Stimulated activated naive CD4-positive, alpha-beta T cell treated with Interleukin-2 at 50 U/mL for 16 hours (primary cell): Measurements from ENCODE around the gene SESN1.

Source experiments
- DNase-seq: peaks from one replicate; lab custom pipeline; 2025; lab: John Stamatoyannopoulos, UW

Gene SESN1

DNA sequence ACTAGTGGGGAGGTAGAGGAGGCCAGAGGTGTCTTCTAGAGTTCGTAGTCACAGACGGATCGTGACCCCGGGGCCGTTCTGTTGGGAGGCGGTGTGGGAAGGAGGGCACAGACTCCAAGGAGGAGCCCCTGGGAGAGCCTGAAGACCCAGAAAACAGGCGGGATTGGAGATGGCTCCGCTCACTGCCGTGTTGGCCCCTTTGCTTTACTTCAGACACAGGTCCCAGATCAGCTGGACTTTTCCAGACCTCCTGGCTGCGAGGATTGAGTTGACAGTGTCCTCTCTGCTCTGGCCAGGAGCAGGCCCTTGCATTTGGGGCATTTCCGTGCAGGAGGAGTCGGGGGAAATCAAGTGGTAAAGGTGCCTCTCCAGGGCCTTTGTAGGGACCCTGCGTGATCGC lies 133.6 kb downstream of the SESN1 start:
- DNase-seq, result no peak

DNA sequence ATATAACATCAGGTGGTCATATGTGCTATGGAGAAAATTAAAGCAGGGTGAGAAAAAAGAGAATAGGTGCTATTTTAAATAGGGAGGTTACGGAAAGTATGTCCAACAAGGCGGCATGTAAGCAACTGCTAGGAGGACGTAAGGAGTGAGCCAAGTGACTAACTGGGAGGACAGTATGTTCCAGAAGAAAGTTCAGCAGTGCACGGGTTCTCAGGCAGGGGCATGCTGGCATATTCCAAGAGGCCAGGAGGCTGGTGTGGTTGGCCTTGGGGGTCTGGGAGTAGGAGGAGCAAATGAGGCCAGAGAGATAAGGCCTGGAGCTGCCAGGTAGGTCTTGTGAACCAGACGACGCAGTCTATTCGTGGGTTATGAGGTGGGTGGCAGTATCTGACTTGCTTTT lies 134.0 kb downstream of the SESN1 start:
- DNase-seq, result no peak

DNA sequence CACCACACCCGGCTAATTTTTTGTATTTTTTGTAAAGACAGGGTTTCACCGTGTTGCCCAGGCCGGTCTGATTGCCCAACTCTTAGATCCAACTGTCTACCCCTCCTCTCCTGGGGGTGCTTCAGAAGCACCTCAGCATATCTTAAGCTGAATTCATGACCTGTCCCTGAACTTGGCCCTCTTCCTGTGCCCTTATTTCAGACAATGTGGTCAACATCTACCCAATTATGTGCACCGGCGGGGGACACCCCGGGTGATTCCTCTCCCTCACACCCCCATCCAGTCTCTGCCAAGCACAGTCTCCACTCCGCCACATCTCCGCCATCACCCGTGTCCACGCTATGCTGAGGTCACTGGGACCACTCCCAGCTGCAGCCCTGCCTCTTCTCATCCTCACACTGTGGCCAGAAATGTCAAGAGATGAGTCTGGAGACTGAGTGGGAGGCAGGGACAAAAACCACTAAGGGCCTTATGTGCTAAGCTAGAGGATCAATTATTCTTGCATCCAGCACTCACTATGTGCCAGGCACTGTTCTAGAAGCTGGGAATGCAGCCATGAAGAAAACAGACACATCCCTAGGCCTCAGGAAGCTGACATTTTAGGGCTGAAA lies 134.6 kb downstream of the SESN1 start:
- DNase-seq, result no peak

DNA sequence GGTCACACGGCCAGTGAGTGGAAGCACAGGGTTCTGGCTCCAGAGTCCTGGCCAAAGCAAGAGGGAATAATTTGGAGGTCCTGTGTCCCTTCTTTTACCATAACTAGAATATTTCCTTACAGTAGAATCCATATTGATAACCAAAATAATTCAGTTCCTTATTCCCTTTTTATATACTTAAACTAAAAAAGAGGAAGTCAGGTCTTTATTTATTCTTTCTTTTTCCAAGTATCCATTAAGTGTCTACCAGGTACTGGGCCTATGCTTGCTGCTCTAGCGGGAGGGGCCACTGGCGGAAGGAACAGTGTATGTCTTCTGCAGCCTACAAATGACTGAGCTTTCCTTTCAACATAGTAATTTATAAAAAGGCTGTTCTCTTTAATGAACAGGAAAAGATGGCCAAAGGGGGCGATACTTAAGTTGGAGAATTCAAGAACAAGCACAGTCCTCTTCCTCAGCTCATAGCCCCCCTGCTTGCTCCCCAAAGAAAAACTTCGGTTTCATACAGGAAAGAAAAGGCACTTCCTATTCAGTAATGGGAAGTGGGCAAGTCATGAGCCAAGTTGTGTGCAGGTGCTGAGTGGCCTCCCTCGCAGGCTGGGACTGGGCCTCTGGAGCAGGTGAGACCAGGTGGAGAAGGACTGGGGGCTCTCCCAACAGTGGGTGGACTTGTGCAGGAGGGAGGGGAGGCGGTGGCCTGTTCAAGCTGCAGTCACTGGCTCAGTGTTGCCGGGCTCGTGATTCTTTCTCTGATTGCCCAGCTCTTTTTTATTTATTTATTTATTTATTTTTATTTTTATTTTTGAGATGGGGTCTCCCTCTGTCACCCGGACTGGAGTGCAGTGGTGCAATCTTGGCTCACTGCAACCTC lies 135.5 kb downstream of the SESN1 start:
- DNase-seq, result no peak

DNA sequence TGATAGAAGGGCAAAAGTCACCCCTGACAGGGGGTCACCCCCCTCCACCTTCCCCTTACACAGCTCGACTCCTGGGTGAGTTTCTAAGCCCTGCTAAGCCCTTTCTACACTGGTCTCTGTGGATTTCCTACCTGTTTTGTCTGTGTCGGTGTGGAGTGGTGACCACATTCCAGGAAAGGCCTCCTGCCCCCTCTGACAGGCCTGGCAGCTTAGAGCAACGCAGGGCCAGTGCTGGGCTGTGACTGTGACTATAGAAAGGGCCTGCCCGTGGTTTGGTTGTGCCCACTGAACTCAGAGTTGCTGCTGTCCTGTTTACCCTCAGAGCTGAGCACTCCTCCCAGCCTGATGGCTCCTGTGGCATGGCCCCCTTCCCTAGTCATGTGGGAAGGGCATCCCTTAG lies 137.4 kb downstream of the SESN1 start:
- DNase-seq, result no peak

DNA sequence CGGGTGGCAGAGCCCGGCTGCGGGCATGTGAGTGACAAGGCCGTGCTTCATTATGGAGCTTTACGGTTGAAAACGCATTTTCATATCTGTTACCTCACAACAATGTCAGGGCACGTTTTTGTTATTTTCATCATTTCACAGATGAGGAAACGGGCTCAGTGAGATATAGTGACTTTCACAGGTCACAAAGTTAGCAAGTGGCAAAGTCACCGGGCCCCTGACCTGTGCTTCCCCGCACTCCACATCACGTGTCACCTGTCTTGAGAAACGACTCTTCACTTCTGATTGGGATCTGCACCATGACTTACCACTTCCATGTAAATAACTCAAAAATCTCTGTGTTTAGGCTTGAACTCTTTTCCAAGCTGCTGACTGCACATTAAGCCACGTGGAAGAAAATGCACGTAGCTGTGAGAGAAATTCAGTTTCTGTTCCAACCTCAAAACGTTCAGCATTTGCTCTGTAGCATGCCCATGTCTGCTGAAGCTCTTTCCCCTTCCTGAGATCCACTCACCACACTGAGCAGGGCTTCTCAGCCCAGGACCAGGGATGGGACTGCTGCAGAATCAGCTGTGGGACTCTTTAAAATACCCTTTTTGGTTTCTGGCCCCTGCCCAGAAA lies 139.2 kb downstream of the SESN1 start:
- DNase-seq, result no peak

DNA sequence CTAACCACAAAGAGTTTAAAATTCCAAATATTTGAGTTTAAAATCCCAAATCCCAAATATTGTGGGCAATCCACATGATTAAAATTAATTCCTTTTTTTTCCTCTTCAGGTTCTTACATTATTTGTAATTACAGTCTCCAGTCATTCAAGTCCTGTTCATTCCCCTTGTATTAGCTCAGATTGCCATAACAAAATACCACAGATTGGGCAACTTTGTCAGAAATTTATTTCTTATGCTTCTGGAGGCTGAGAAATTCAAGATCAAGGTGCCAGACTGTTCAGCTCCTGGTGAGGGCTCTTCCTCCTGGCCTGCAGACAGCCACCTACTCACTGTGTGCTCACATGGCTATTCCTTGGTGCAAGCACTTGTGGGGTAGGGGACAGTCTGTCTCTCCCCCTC lies 141.0 kb downstream of the SESN1 start:
- DNase-seq, result no peak

DNA sequence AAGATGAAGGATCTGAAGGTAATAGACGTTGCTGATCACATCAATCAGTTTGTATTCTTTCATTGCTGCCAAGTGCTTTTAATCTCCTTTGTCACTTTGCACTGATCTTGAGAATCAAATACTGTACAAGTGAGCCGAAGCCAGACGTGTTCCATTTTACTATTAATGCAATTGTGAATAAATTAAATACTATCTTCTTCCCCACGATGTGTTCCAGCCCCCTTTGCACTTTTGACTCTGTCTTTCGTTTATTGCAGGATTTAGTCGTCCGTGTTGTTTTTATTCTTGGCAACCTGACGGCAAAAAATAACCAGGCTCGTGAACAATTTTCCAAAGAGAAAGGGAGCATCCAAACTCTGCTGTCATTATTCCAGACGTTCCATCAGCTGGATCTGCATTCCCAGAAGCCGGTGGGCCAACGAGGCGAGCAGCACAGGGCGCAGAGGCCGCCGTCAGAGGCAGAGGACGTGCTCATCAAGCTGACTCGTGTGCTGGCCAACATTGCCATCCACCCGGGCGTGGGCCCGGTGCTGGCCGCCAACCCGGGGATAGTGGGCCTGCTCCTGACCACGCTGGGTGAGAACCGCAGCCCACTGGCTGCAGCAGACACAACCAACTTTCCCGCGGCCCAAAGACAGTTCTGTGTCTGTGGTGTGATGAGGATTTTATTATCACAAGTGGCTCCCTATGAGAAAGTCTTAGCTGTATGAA lies 141.7 kb downstream of the SESN1 start:
- no peak for DNase-seq

DNA sequence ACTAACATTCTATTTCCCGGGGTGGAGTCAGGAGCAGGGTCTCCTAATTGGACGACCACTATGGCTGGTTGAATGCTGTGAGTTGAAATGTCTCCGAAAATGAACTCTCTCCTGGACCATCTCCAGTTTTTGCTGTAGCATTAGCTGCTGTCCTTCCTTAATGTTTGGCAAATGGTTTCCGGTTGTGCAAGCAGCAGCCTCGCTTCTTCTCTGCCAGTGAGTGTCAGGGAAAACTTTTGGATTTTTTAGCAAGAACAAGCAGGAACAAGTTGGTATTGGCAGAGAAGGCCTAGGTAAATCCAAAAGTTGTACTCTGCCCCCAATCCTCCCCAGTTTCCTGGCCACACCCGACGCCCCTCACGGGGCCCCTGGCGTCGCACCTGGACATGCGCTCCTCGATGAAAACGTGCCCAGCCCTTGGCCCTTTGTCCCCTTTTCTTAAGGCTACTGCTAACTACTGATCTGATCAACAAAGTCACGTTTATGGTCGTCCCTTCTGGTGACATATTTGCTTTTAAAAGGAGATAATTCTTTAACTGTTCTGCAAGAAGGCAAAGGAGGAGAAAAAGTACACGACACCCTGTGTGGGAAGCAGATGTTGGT lies 143.2 kb downstream of the SESN1 start:
- no peak for DNase-seq

DNA sequence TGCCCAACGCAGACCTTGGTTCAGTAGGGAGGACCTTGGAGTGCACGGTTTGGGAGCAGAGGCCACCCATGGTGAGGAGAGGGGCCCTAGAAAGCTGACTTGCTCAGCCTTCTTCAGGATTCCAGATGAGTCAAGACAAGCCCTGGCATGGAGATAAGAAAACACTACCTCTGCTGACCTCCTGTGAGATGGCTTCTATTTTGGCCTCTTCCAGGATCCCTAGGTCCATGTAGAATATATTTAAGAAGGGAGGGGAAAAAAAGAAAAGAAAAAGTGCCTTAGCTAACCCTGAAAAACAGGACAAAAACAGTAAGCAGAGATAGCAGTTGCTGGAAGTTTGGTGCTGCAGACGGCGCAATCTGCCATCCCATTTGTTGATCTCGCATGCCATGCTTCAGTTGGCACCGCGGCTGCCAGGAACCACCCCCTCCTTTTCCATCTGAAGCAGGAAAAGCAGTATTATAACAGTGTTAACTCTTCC lies 146.4 kb downstream of the SESN1 start:
- no peak for DNase-seq

DNA sequence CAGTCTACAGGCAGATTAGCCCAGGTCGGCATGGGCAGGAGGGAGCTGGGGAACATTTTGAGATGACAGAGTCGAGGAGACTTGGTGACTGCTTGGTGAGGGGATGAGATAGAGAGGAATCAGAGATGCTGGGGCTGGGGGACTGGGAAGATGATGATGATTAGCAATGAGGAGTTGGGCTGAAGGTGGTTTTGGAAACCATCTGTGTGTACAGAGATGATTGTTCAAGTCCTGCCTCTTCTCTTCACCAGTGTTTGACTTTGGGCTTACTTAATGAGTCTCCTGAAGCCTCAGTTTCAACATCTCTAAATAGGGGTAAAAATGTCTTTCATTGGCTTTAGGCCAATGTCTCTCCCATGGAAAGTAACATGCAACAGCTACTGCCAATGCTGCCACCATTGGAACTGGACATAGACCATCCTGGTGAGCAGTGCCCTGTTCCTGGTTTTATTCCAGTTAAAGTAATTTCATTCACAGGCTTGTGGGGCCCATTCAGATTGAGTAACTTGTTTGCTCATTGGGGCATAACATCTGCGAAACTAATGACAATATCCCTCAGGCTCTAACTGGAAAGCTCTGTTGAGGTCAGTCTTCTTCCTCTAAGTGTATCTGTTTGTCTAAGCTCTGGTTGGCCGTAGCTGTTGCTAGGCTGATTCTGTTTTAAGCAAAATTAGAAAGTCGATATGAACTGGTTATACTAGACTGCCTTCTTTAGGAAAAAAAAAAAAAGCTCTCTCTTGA lies 147.4 kb downstream of the SESN1 start:
- no peak for DNase-seq

DNA sequence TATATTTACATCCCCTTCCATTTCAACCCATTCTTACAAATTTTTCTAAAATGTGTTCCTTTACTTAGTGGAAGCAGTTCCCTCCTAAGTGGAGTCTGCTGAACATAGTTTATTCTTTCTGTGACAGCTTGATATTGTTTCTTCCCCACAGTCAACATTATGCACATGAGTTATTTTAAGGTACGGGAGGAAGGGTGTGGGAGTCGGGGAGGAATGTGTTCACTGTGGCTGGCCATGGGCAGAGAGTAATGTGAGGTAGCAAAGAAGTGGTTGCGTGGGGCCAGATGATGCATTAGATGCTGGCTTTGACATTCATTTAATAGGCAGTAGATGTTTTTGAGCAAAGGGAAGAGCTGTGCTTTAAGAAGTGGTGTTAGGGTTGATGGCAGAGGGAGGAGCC lies 148.0 kb downstream of the SESN1 start:
- DNase-seq, result no peak

DNA sequence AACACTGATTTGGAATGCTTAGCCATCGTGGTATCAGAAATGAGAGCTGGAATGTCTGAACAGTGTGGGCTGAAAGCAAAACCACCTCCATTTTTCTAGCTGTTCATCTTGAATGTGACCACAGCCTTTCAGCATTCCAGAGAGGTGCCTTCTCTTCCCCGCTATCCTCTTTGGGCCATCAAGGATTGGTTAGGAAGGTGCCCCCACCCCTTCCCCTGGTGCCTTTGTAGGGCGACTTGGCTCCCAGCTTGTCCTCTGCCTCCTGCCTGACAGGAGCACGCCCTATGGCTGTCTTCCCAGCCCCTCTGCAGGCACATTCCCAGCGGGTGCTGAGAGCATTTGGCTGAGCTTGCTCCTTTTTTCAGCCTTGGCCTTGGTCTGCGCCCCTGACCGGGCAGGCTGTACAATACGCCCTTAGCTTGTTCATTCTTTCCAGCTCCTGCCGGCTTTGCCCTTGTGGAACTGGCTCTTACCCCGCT lies 148.9 kb downstream of the SESN1 start:
- DNase-seq, result no peak

DNA sequence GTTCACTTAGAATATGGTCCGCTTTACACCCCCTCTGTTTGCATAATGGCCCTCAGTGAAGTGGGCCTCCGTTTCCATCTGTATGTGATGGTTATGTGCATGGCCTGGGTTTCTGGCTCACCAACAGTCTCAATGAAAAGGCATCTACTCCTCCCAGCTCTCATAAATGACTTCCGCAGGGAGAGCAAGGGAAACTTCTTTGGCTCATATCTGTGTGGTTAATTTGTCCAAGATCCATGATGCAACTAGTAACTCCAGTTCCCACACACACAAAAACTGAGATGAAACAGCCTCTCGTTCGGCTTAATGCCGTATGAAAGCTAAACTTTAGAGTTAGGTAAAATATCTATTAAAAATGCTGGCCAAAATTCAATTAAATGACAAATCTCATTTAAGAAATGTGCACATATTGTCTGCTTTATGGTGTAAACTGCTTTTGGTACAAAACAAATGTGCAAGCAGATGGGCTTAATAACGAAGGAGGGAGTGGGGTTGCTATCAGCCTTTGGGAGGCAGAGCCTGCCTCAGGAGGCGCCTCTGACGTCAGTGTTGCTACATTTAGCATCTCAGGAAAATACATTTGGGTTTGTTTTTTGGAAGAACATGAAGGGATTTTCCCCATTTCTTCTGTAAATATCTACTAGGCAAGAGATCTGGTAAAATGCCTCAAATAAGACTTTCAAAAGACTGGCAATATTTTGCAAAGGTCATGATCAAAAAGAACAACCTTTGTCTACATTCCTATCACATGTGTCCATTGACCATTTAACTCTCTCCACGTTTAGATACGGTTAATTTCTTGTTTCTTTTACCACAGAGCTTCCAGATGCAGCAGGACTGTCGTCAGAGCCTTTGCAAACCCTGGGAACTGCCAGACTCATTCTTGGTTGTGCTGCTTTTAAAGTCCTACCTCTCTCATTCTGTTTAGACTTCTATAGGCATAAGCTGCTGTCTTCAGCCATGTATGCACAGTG lies 149.7 kb downstream of the SESN1 start:
- DNase-seq, result no peak

DNA sequence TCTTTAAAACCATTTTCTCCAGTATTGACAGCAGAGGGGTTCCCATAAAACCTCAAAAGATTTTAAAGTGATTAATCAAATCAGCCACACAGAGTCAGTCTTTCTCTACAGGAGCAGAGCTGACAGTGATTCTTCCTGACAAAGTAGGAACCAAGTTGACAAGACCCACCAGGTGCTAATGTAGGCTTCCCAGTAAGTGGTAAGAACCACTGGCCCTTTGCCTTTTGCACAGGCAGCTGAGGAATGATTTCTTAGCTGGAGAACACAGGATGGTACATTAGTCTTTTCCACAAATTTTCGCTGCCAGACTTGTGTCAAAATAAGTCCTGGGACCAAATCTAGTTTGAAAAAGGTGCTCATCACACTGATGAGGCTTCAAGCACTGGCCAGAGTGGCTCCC lies 150.6 kb downstream of the SESN1 start:
- DNase-seq, result no peak

DNA sequence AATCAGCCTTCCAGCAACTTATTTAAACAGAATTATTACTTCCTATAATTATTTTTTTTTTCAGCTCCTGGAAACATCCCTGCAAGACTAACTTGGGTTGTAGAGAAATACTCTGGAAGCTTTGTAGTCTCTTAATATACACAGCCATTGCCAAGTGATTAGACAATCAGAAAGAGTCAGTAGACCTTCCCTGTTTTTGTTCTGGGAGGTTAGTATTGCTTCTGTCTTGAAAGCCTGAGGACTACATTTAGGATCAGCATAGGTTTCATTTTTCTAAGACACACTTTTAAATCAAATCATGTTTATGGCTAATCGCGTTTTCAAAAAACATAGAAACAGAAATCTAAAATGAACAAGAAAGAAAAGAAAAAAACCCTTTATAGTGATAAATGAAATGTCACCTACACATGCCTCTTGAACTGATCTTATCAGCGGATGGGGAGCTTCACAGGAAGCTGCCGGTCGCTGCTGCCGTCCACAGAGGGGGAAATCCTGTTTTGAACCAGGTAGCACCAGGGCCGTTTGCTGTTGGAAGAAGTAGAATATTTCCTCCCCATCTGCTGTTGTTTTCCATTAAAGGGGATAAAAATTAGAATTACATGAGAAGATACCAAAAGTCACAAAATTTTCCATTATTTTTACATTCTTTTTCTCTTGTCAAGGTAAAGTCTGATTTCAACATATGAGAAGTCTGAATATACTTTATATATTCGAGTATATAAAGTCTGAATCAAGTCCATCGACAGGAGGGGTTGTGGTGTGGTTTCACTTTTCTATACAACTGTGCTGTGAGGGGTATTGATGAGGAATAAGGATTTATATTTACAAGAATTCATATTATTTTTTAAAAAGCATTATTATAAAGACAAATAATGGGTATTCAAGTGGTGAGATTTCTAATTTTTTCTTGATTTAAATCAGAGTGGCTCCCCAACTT lies 151.8 kb downstream of the SESN1 start:
- peak; percentile 46 for DNase-seq

DNA sequence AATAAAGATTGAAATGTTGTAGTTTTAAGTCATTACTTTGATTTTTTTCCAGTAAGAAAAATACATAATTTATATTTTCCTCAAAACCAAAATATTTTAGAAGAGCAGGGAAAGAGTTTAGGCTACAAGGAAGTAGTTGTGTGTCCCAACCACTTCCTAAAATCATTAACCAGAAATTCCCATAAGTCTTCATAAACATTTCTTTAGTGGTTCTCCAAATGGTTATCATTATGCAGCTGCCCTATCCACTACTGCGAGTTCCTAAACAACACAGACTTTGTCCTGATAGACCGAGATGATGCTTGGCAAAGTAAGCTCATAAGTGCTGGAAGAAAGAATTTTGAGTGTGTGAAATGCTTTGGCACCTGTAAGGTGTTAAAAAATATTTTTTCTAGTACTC lies 152.8 kb downstream of the SESN1 start:
- DNase-seq, result no peak

DNA sequence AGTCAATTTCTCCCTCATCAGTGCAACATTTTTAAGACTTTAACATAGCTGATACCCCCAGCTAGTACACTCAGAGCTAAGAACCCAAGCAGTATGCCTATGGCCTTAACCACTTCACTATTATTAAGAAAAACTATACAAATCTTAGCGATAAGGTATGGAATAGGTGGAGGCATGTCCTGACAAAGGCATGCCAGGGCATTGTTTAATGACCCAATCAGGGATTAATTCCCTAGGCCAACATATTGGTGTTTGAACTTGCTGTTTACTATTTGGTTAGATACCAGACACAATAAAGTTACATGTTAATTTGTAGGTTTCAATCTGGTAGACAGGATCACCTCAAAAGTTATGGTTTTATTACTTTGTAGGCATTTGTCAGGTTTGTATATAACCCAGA lies 153.4 kb downstream of the SESN1 start:
- DNase-seq, result no peak

DNA sequence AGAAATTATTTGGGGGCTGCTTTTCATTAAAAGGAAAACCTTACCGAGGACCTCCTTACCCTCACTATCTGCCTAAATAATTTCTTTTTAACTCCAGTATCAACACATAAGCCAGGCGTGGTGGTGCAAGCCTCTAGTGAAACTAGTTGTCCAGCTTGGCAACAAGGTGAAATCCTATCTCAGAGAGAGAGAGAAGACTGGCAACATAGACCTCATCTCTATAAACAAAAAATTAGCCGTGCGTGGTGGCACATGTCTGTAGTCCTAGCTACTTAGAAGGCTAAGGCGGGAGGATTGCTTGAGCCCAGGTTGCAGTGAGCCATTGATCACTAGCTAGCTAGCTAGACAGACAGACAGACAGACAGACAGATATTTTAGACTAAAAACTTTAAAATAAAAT lies 153.9 kb downstream of the SESN1 start:
- DNase-seq, result no peak
